ENCODE results near the gene TMEM62.

TMEM62 gene

GRCh38 chr15:43094416-43095030 lies 38.9 kb upstream of the TMEM62 start:
- DNase-seq, result no peak
- Histone ChIP-seq H3K36me3 (ENCODE audit: control insufficient read depth, insufficient read depth, low read length) (no peaks in the 10 kb centered on the region), H3K4me1 (ENCODE audit: control insufficient read depth, low read depth, low read length) (no peaks in the 10 kb centered on the region)

GRCh38 chr15:43095243-43095642 lies 38.1 kb upstream of the TMEM62 start:
- no peak overlapping the region for H3K27ac ChIP-seq (ENCODE audit: low read depth, low read length)
- no peak for DNase-seq
- no peak overlapping the region for H3K56ac ChIP-seq (ENCODE audit: low read length)
- H4K8ac ChIP-seq (ENCODE audit: low read depth, low read length), result no peak overlapping the region
- H3K4ac ChIP-seq (ENCODE audit: low read depth, low read length), result no peak overlapping the region
- H2BK15ac ChIP-seq (replicated peaks; ENCODE audit: low read depth), result no peak overlapping the region
- H3K79me1 ChIP-seq (ENCODE audit: low read length), result peaks cover 6% of the 10 kb centered on the region
- no peak overlapping the region for H2BK5ac ChIP-seq (ENCODE audit: low read length)
- no peaks in the 10 kb centered on the region for H3K36me3 ChIP-seq (ENCODE audit: control insufficient read depth, insufficient read depth, low read length)
- H3K4me1 ChIP-seq (ENCODE audit: control insufficient read depth, low read depth, low read length), result no peaks in the 10 kb centered on the region
- WGBS (ENCODE audit: extremely low coverage, insufficient coverage, low lambda C conversion rate), result no CpG with 5 or more reads among the region's 1 CpG
- no peak overlapping the region for H3K18ac ChIP-seq (ENCODE audit: low read length)
- no peak overlapping the region for H2AK5ac ChIP-seq (ENCODE audit: low read length)
- no peak overlapping the region for H3K23ac ChIP-seq (ENCODE audit: low read length)
- no peak overlapping the region for H3K4me3 ChIP-seq (ENCODE audit: low read length)
- no peaks in the 10 kb centered on the region for H3K27me3 ChIP-seq (ENCODE audit: insufficient read depth, low read length, poor library complexity)
- no peak overlapping the region for H2BK120ac ChIP-seq (ENCODE audit: low read depth, low read length)
- no peak overlapping the region for H3K9ac ChIP-seq (ENCODE audit: low read length)
- no peak overlapping the region for H4K5ac ChIP-seq (ENCODE audit: low read length)
- H3K79me2 ChIP-seq (ENCODE audit: control insufficient read depth, insufficient read depth, low read length), result peaks cover 8% of the 10 kb centered on the region
- no peak overlapping the region for H3K4me2 ChIP-seq (ENCODE audit: low read length)

More at GRCh38 chr15:43094416-43095030, 38.9 kb upstream of the TMEM62 start:
- peaks cover 3% of the 10 kb centered on the region for H3K79me1 ChIP-seq (ENCODE audit: low read length)
- no peak overlapping the region for H2BK120ac ChIP-seq (ENCODE audit: low read depth, low read length)
- H2BK15ac ChIP-seq (replicated peaks; ENCODE audit: low read depth), result no peak overlapping the region
- H2BK5ac ChIP-seq (ENCODE audit: low read length), result no peak overlapping the region
- H3K23ac ChIP-seq (ENCODE audit: low read length), result no peak overlapping the region
- H3K79me2 ChIP-seq (ENCODE audit: control insufficient read depth, insufficient read depth, low read length), result peaks cover 7% of the 10 kb centered on the region
- H3K4me3 ChIP-seq (ENCODE audit: low read length), result no peak overlapping the region
- no peak overlapping the region for H4K8ac ChIP-seq (ENCODE audit: low read depth, low read length)
- WGBS (ENCODE audit: extremely low coverage, insufficient coverage, low lambda C conversion rate), result no CpG with 5 or more reads among the region's 1 CpG
- no peak overlapping the region for H3K56ac ChIP-seq (ENCODE audit: low read length)
- no peak overlapping the region for H3K18ac ChIP-seq (ENCODE audit: low read length)
- H4K5ac ChIP-seq (ENCODE audit: low read length), result no peak overlapping the region
- H3K4ac ChIP-seq (ENCODE audit: low read depth, low read length), result no peak overlapping the region
- H3K27me3 ChIP-seq (ENCODE audit: insufficient read depth, low read length, poor library complexity), result no peaks in the 10 kb centered on the region
- no peak overlapping the region for H3K4me2 ChIP-seq (ENCODE audit: low read length)
- H3K9ac ChIP-seq (ENCODE audit: low read length), result no peak overlapping the region
- H2AK5ac ChIP-seq (ENCODE audit: low read length), result no peak overlapping the region
- no peak overlapping the region for H3K27ac ChIP-seq (ENCODE audit: low read depth, low read length)

GRCh38 chr15:43095708-43096347 lies 37.6 kb upstream of the TMEM62 start:
- Histone ChIP-seq H3K56ac (ENCODE audit: low read length) (no peak overlapping the region), H3K79me2 (ENCODE audit: control insufficient read depth, insufficient read depth, low read length) (peaks cover 8% of the 10 kb centered on the region), H2AK5ac (ENCODE audit: low read length) (no peak overlapping the region), H3K9ac (ENCODE audit: low read length) (no peak overlapping the region), H3K18ac (ENCODE audit: low read length) (no peak overlapping the region), H4K8ac (ENCODE audit: low read depth, low read length) (no peak overlapping the region), H3K23ac (ENCODE audit: low read length) (no peak overlapping the region), H3K36me3 (ENCODE audit: control insufficient read depth, insufficient read depth, low read length) (no peaks in the 10 kb centered on the region), H3K79me1 (ENCODE audit: low read length) (peaks cover 6% of the 10 kb centered on the region), H2BK120ac (ENCODE audit: low read depth, low read length) (no peak overlapping the region), H3K4me3 (ENCODE audit: low read length) (no peak overlapping the region), H3K4ac (ENCODE audit: low read depth, low read length) (no peak overlapping the region), H3K4me2 (ENCODE audit: low read length) (no peak overlapping the region), H3K4me1 (ENCODE audit: control insufficient read depth, low read depth, low read length) (no peaks in the 10 kb centered on the region), H3K27ac (ENCODE audit: low read depth, low read length) (no peak overlapping the region), H4K5ac (ENCODE audit: low read length) (no peak overlapping the region), H3K27me3 (ENCODE audit: insufficient read depth, low read length, poor library complexity) (no peaks in the 10 kb centered on the region), H2BK5ac (ENCODE audit: low read length) (no peak overlapping the region), H2BK15ac (replicated peaks; ENCODE audit: low read depth) (no peak overlapping the region)
- no CpG with 5 or more reads among the region's 8 CpGs for WGBS (ENCODE audit: extremely low coverage, insufficient coverage, low lambda C conversion rate)
- no peak for DNase-seq

- H4K5ac ChIP-seq (ENCODE audit: low read length), result no peak overlapping the region
- no peak overlapping the region for H2BK5ac ChIP-seq (ENCODE audit: low read length)
Observed at GRCh38 chr15:43096411-43096810, 37.0 kb upstream of the TMEM62 start.

GRCh38 chr15:43099105-43099845 lies 34.1 kb upstream of the TMEM62 start:
- no CpG with 5 or more reads among the region's 10 CpGs for WGBS (ENCODE audit: extremely low coverage, insufficient coverage, low lambda C conversion rate)

More at GRCh38 chr15:43096411-43096810, 37.0 kb upstream of the TMEM62 start:
- Histone ChIP-seq H3K18ac (ENCODE audit: low read length) (no peak overlapping the region), H4K8ac (ENCODE audit: low read depth, low read length) (no peak overlapping the region), H3K4me3 (ENCODE audit: low read length) (no peak overlapping the region), H3K9ac (ENCODE audit: low read length) (no peak overlapping the region), H3K4ac (ENCODE audit: low read depth, low read length) (no peak overlapping the region), H3K27me3 (ENCODE audit: insufficient read depth, low read length, poor library complexity) (no peaks in the 10 kb centered on the region), H3K4me1 (ENCODE audit: control insufficient read depth, low read depth, low read length) (no peaks in the 10 kb centered on the region), H2BK15ac (replicated peaks; ENCODE audit: low read depth) (no peak overlapping the region), H3K23ac (ENCODE audit: low read length) (no peak overlapping the region), H2BK120ac (ENCODE audit: low read depth, low read length) (no peak overlapping the region), H3K36me3 (ENCODE audit: control insufficient read depth, insufficient read depth, low read length) (peaks cover 2% of the 10 kb centered on the region), H3K79me2 (ENCODE audit: control insufficient read depth, insufficient read depth, low read length) (peaks cover 11% of the 10 kb centered on the region), H3K79me1 (ENCODE audit: low read length) (peaks cover 6% of the 10 kb centered on the region), H3K4me2 (ENCODE audit: low read length) (no peak overlapping the region), H2AK5ac (ENCODE audit: low read length) (no peak overlapping the region), H3K56ac (ENCODE audit: low read length) (no peak overlapping the region), H3K27ac (ENCODE audit: low read depth, low read length) (no peak overlapping the region)
- WGBS (ENCODE audit: extremely low coverage, insufficient coverage, low lambda C conversion rate), result no CpG with 5 or more reads among the region's 6 CpGs
- no peak for DNase-seq

More at GRCh38 chr15:43099105-43099845, 34.1 kb upstream of the TMEM62 start:
- Histone ChIP-seq H3K79me1 (ENCODE audit: low read length) (peaks cover 11% of the 10 kb centered on the region), H3K27ac (ENCODE audit: low read depth, low read length) (no peak overlapping the region), H3K4me3 (ENCODE audit: low read length) (no peak overlapping the region), H3K79me2 (ENCODE audit: control insufficient read depth, insufficient read depth, low read length) (peaks cover 12% of the 10 kb centered on the region), H3K4me2 (ENCODE audit: low read length) (no peak overlapping the region), H3K23ac (ENCODE audit: low read length) (no peak overlapping the region), H3K27me3 (ENCODE audit: insufficient read depth, low read length, poor library complexity) (no peaks in the 10 kb centered on the region), H3K56ac (ENCODE audit: low read length) (no peak overlapping the region), H3K18ac (ENCODE audit: low read length) (no peak overlapping the region), H2AK5ac (ENCODE audit: low read length) (no peak overlapping the region), H3K9ac (ENCODE audit: low read length) (no peak overlapping the region), H2BK15ac (replicated peaks; ENCODE audit: low read depth) (no peak overlapping the region), H4K8ac (ENCODE audit: low read depth, low read length) (no peak overlapping the region), H2BK5ac (ENCODE audit: low read length) (no peak overlapping the region), H3K4me1 (ENCODE audit: control insufficient read depth, low read depth, low read length) (no peaks in the 10 kb centered on the region), H3K4ac (ENCODE audit: low read depth, low read length) (no peak overlapping the region), H4K5ac (ENCODE audit: low read length) (no peak overlapping the region), H2BK120ac (ENCODE audit: low read depth, low read length) (no peak overlapping the region), H3K36me3 (ENCODE audit: control insufficient read depth, insufficient read depth, low read length) (peaks cover 2% of the 10 kb centered on the region)
- no peak for DNase-seq

Data from mesendoderm (in vitro differentiated cells).